Liver (tissue), 3 donors: ENCODE results near the gene CNIH3.

Source experiments
- JUND ChIP-seq, 2 donors: IDR thresholded peaks; 2 replicates each; pipeline ENCODE4 v1.6.1; 2016; ENCODE audit warnings: antibody characterized with exemption in 2 of 2
- TAF1 ChIP-seq: conservative IDR thresholded peaks from 2 replicates; pipeline ENCODE4 v1.6.1; 2016; ENCODE audit warnings: antibody characterized with exemption, mild to moderate bottlenecking
- TF ChIP-seq, protein P1 (sequence below): fragments of 150-350 bp; IDR thresholded peaks from 2 replicates; pipeline ENCODE4 v1.5.1; 2017; ENCODE audit warnings: improper control_type of control experiment, low read depth, low read length; ENCODE audit not compliant: missing input control
- TF ChIP-seq, protein P2 (sequence below): IDR thresholded peaks from 2 replicates; pipeline ENCODE4 v1.6.1; 2016; ENCODE audit warnings: antibody characterized with exemption
- TF ChIP-seq, protein P3 (sequence below): IDR thresholded peaks from 2 replicates; pipeline ENCODE4 v1.6.1; 2016; ENCODE audit warnings: antibody characterized with exemption, mild to moderate bottlenecking
- donor health status: healthy.
- donor health status: healthy.

DNA sequence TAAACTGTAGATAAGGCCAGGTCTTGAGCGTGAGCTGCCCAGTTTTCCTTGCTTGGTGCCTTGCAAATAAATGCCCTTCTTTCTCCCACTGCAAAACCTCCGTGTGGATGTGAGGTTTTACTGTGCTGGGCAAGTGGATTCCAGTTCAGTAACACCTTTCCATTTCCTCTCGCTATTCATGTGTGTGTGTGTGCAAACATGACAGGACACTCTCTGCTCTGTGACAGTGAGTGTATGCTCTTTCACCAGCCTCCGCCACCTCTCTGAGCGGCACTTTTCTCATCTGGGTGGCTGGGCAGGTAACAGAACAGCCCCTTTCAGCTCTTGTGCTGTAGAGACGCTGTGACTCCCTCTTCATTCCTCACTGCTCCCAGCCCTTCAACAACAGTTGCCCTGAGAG is 23.9 kb downstream of the CNIH3 start:
- TF ChIP-seq, protein P1, sequence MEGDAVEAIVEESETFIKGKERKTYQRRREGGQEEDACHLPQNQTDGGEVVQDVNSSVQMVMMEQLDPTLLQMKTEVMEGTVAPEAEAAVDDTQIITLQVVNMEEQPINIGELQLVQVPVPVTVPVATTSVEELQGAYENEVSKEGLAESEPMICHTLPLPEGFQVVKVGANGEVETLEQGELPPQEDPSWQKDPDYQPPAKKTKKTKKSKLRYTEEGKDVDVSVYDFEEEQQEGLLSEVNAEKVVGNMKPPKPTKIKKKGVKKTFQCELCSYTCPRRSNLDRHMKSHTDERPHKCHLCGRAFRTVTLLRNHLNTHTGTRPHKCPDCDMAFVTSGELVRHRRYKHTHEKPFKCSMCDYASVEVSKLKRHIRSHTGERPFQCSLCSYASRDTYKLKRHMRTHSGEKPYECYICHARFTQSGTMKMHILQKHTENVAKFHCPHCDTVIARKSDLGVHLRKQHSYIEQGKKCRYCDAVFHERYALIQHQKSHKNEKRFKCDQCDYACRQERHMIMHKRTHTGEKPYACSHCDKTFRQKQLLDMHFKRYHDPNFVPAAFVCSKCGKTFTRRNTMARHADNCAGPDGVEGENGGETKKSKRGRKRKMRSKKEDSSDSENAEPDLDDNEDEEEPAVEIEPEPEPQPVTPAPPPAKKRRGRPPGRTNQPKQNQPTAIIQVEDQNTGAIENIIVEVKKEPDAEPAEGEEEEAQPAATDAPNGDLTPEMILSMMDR: no peak
- TF ChIP-seq, protein P2, sequence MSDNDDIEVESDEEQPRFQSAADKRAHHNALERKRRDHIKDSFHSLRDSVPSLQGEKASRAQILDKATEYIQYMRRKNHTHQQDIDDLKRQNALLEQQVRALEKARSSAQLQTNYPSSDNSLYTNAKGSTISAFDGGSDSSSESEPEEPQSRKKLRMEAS: no peak
- TF ChIP-seq TAF1 (no peak), JUND (IDR thresholded peaks at IDR 0.05) (no peak)
- TF ChIP-seq, protein P3, sequence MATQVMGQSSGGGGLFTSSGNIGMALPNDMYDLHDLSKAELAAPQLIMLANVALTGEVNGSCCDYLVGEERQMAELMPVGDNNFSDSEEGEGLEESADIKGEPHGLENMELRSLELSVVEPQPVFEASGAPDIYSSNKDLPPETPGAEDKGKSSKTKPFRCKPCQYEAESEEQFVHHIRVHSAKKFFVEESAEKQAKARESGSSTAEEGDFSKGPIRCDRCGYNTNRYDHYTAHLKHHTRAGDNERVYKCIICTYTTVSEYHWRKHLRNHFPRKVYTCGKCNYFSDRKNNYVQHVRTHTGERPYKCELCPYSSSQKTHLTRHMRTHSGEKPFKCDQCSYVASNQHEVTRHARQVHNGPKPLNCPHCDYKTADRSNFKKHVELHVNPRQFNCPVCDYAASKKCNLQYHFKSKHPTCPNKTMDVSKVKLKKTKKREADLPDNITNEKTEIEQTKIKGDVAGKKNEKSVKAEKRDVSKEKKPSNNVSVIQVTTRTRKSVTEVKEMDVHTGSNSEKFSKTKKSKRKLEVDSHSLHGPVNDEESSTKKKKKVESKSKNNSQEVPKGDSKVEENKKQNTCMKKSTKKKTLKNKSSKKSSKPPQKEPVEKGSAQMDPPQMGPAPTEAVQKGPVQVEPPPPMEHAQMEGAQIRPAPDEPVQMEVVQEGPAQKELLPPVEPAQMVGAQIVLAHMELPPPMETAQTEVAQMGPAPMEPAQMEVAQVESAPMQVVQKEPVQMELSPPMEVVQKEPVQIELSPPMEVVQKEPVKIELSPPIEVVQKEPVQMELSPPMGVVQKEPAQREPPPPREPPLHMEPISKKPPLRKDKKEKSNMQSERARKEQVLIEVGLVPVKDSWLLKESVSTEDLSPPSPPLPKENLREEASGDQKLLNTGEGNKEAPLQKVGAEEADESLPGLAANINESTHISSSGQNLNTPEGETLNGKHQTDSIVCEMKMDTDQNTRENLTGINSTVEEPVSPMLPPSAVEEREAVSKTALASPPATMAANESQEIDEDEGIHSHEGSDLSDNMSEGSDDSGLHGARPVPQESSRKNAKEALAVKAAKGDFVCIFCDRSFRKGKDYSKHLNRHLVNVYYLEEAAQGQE: no peak
